Lower lobe of right lung (tissue), 2 donors: ENCODE measurements around the gene PGAM5. TPM values are rescaled to one million over a fixed set of nuclear protein-coding genes. Genes with fewer than 3 reads are reported as not detected.

Source experiments
- ATAC-seq, 2 donors: fragments of 200-7000 bp; cut with Tn5 transposase; one replicate each; pipeline ENCODE4 v1.9.1; 2020 to 2022; ENCODE audit warnings: mild to moderate bottlenecking in 2 of 2, moderate library complexity in 2 of 2
- DNase-seq: peaks from one replicate; pipeline ENCODE4 v3.0.0-alpha.2; 2020
- H3K27ac ChIP-seq: fragments of 200-600 bp; one replicate; pipeline ENCODE4 v1.8.0; 2022
- H3K27me3 ChIP-seq: fragments of 200-600 bp; one replicate; pipeline ENCODE4 v1.8.0; 2022; ENCODE audit warnings: low read depth
- H3K36me3 ChIP-seq: fragments of 200-600 bp; one replicate; pipeline ENCODE4 v1.8.0; 2022; ENCODE audit warnings: mild to moderate bottlenecking
- H3K4me1 ChIP-seq: fragments of 200-600 bp; one replicate; pipeline ENCODE4 v1.8.0; 2022
- H3K4me3 ChIP-seq: fragments of 200-600 bp; one replicate; pipeline ENCODE4 v1.8.0; 2022; ENCODE audit warnings: mild to moderate bottlenecking
- H3K9me3 ChIP-seq: fragments of 200-600 bp; one replicate; pipeline ENCODE4 v1.8.0; 2022
- CTCF ChIP-seq: fragments of 200-600 bp; IDR thresholded peaks from one replicate; pipeline ENCODE4 v1.8.0; 2022; ENCODE audit warnings: antibody characterized with exemption, mild to moderate bottlenecking
- intact Hi-C: fragments of 100-400 bp; cut with DNase I; formaldehyde crosslinking; loops from one replicate; pipeline ENCODE4 v1.11.0; 2022
- total RNA-seq: library from RNA; stranded (reverse); fragmentation: NEBNext Ultra II Directional; extraction: Animal tissue kit (Norgen Biotek cat#: 25700); gene quantifications from one replicate; pipeline ENCODE4 v1.2.1, GENCODE V29; 2021
- donor health status: DM: no; HTN: yes; CAD: no; lungs with severe emphysema.

The PGAM5 gene
- total RNA-seq, 1 donor from 2014 or later, result 21.7 TPM

DNA sequence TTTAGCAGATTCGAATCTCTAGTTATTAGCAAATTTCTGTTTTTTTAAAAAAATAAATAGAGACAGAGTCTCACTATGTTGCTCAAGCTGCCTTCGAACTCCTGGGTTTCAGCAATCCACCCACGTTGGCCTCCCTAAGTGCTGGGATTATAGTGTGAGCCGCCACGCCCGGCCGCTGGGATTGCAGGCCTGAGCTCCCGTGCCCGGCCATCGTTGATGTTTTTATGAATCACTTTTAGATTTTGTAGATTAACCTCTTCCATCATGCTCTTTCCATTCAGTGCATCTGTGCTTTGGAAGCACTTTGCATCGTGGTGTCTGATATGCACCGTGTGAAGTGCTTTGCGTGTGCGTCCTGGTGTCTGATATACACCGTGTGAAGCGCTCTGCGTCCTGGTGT is 20.9 kb downstream of the PGAM5 start:
- no peaks in the 10 kb centered on the region for H3K4me1 ChIP-seq
- ATAC-seq (no peak), DNase-seq (peak; percentile 10)
- peaks cover 84% of the 10 kb centered on the region for H3K36me3 ChIP-seq
- TF ChIP-seq CTCF, result no peak
- no peaks in the 10 kb centered on the region for H3K27me3 ChIP-seq
- intact Hi-C loops, result no loop called here
- H3K9me3 ChIP-seq, result no peaks in the 10 kb centered on the region
- no peak overlapping the region for H3K4me3 ChIP-seq
- no peak overlapping the region for H3K27ac ChIP-seq

- Histone ChIP-seq H3K9me3 (no peaks in the 10 kb centered on the region), H3K27me3 (no peaks in the 10 kb centered on the region), H3K4me1 (no peaks in the 10 kb centered on the region), H3K4me3 (no peak overlapping the region), H3K27ac (no peak overlapping the region), H3K36me3 (peaks cover 85% of the 10 kb centered on the region)
- DNase-seq (peak; percentile 12), ATAC-seq (no peak)
- no peak for TF ChIP-seq CTCF
- intact Hi-C loops, result no loop called here
Observed at GRCh38 chr12:132734206-132734605, 23.6 kb downstream of the PGAM5 start.

- peak; percentile 31 for DNase-seq
- Histone ChIP-seq H3K4me1 (no peaks in the 10 kb centered on the region), H3K9me3 (no peaks in the 10 kb centered on the region), H3K27me3 (no peaks in the 10 kb centered on the region), H3K27ac (no peak overlapping the region), H3K36me3 (peaks cover 88% of the 10 kb centered on the region), H3K4me3 (no peak overlapping the region)
- intact Hi-C loops, result no loop called here
- peak in 1 of 2 donors; percentile 17 for ATAC-seq
- TF ChIP-seq CTCF, result no peak
Observed at GRCh38 chr12:132735496-132735895, 24.9 kb downstream of the PGAM5 start.

- Histone ChIP-seq H3K4me1 (no peaks in the 10 kb centered on the region), H3K36me3 (peaks cover 88% of the 10 kb centered on the region), H3K4me3 (no peak overlapping the region), H3K27me3 (no peaks in the 10 kb centered on the region), H3K9me3 (no peaks in the 10 kb centered on the region), H3K27ac (no peak overlapping the region)
- ATAC-seq, result peak in 1 of 2 donors; percentile 14
- intact Hi-C loops, result no loop called here
- peak; percentile 28 for DNase-seq
- TF ChIP-seq CTCF, result no peak
Observed at GRCh38 chr12:132736378-132736777, 25.7 kb downstream of the PGAM5 start.

DNA sequence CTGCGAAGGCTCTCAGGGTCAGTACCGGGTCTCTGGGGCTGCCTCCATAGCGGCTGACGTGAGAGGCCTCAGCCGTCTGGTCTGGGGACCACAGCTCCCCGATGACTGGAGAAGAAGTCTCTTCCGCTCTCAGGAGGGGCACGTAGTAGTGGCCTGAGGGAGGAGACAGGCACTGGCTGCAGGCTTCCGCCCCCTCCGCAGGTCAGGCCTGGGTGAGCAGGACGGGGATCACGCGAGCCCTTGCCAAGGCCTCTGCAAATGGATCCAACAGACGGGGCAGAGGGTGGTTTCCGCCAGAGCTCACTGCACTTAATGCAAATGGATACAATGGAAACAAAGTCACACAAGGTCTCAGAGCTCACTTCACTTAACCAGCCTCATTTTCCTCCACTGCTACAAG is 26.3 kb downstream of the PGAM5 start:
- intact Hi-C loops, result no loop called here
- H3K36me3 ChIP-seq, result peaks cover 88% of the 10 kb centered on the region

More for the DNA sequence above, 26.3 kb downstream of the PGAM5 start:
- peak in 1 of 2 donors; percentile 25 for ATAC-seq
- no peak overlapping the region for H3K27ac ChIP-seq
- DNase-seq, result peak; percentile 28
- H3K4me1 ChIP-seq, result no peaks in the 10 kb centered on the region
- H3K27me3 ChIP-seq, result no peaks in the 10 kb centered on the region
- H3K9me3 ChIP-seq, result no peaks in the 10 kb centered on the region
- no peak for TF ChIP-seq CTCF
- H3K4me3 ChIP-seq, result no peak overlapping the region
